Fibroblast of gingiva (primary cell): ENCODE measurements around the gene FAM117A.
A peak's percentile ranks its signal among the peaks of the same experiment; 100 is the strongest.
"Not testable (repeated sequence)": the region's sequence is repeated elsewhere in the genome, so short reads cannot be mapped to it uniquely, and the experiment has no call there.

Experiments used
- DNase-seq: peaks from one replicate; pipeline ENCODE4 v3.0.0-alpha.2; 2011; ENCODE audit warnings: low read depth

FAM117A gene

GRCh38 chr17:49677933-49678847 is 85.7 kb downstream of the FAM117A start, which contains the start of gene SPOP:
TSS of gene SPOP (minus strand) at chr17:49678097. CDS start at chr17:49622810, 55,287 bp downstream.
- peak; percentile 100 for DNase-seq

GRCh38 chr17:49677134-49677932 is 86.6 kb downstream of the FAM117A start:
- DNase-seq, result peak; percentile 89

- DNase-seq, result peak; percentile 46
Observed at GRCh38 chr17:49676276-49676868, 87.6 kb downstream of the FAM117A start.

- no peak for DNase-seq
Observed at GRCh38 chr17:49674507-49674906, 89.4 kb downstream of the FAM117A start.

- not testable (repeated sequence) for DNase-seq
Observed at GRCh38 chr17:49673679-49674078, 90.3 kb downstream of the FAM117A start.

GRCh38 chr17:49670641-49671040 is 93.3 kb downstream of the FAM117A start:
- DNase-seq, result no peak

- no peak for DNase-seq
Observed at GRCh38 chr17:49670002-49670401, 93.9 kb downstream of the FAM117A start.

GRCh38 chr17:49667854-49668253 is 96.1 kb downstream of the FAM117A start:
- no peak for DNase-seq

GRCh38 chr17:49664706-49665211 is 99.2 kb downstream of the FAM117A start:
- no peak for DNase-seq
